Mesenchymal stem cell (in vitro differentiated cells and primary cell): ENCODE data around the gene FYB2.

ENCODE experiments used
- DNase-seq: peaks from one replicate; pipeline ENCODE4 v3.0.0-alpha.2; 2013
- H2AFZ ChIP-seq: one replicate; pipeline ENCODE4 v1.6.1; 2013; ENCODE audit warnings: low read depth, mild to moderate bottlenecking, control low read depth, inconsistent platforms, low read length, moderate library complexity
- H2AK5ac ChIP-seq: 2 replicates; pipeline ENCODE4 v1.6.1; 2013; ENCODE audit warnings: low read length, moderate library complexity, mild to moderate bottlenecking, inconsistent platforms; ENCODE audit not compliant: severe bottlenecking
- H2BK120ac ChIP-seq: one replicate; pipeline ENCODE4 v1.6.1; 2013; ENCODE audit warnings: low read depth, mild to moderate bottlenecking, inconsistent platforms, low read length, moderate library complexity
- H2BK12ac ChIP-seq, 2 experiments: one replicate each; pipeline ENCODE4 v1.6.1; 2013; ENCODE audit warnings: inconsistent platforms in 2 of 2, low read length in 2 of 2, mild to moderate bottlenecking in 2 of 2, moderate library complexity in 2 of 2, control low read depth in 1 of 2
- H2BK15ac ChIP-seq: one replicate; pipeline ENCODE4 v1.6.1; 2013; ENCODE audit warnings: mild to moderate bottlenecking, low read depth, inconsistent platforms; ENCODE audit not compliant: poor library complexity, severe bottlenecking
- H2BK5ac ChIP-seq: 2 replicates; pipeline ENCODE4 v1.6.1; 2013; ENCODE audit warnings: low read depth, mild to moderate bottlenecking, low read length, control low read depth, inconsistent platforms; ENCODE audit not compliant: poor library complexity, severe bottlenecking
- H3K14ac ChIP-seq, 2 experiments: one replicate each; pipeline ENCODE4 v1.6.1; 2013; ENCODE audit warnings: inconsistent platforms in 2 of 2, low read length in 2 of 2, control low read depth in 1 of 2, mild to moderate bottlenecking in 1 of 2, moderate library complexity in 1 of 2
- H3K18ac ChIP-seq, 2 experiments: one replicate each; pipeline ENCODE4 v1.6.1; 2013; ENCODE audit warnings: inconsistent platforms in 2 of 2, low read length in 2 of 2, control low read depth in 1 of 2, low read depth in 1 of 2, mild to moderate bottlenecking in 1 of 2
- H3K23ac ChIP-seq, 2 experiments: one replicate each; pipeline ENCODE4 v1.6.1; 2013; ENCODE audit warnings: inconsistent platforms in 2 of 2, low read length in 2 of 2, mild to moderate bottlenecking in 2 of 2, moderate library complexity in 2 of 2, control low read depth in 1 of 2
- H3K27ac ChIP-seq: 2 replicates; pipeline ENCODE4 v1.5.1; 2013; ENCODE audit warnings: mild to moderate bottlenecking, moderate library complexity, low read length, control low read depth, inconsistent platforms; ENCODE audit not compliant: poor library complexity, severe bottlenecking
- H3K27me3 ChIP-seq, 2 experiments: 2 replicates each; pipeline versions ENCODE4 v1.6.1 to v1.7.0; 2013; ENCODE audit warnings: low read length in 2 of 2, mild to moderate bottlenecking in 2 of 2, moderate library complexity in 2 of 2, control low read depth in 1 of 2, inconsistent platforms in 1 of 2; ENCODE audit not compliant: control insufficient read depth in 1 of 2, insufficient read depth in 1 of 2
- H3K36me3 ChIP-seq, 2 experiments: 2 replicates each; pipeline versions ENCODE4 v1.6.1 to v1.7.0; 2013; ENCODE audit warnings: low read length in 2 of 2, control low read depth in 1 of 2, inconsistent platforms in 1 of 2, low read depth in 1 of 2, mild to moderate bottlenecking in 1 of 2; ENCODE audit not compliant: insufficient read depth in 2 of 2, control insufficient read depth in 1 of 2
- H3K4ac ChIP-seq, 2 experiments: one replicate each; pipeline ENCODE4 v1.6.1; 2013; ENCODE audit warnings: inconsistent platforms in 2 of 2, low read length in 2 of 2, mild to moderate bottlenecking in 2 of 2, moderate library complexity in 2 of 2, control low read depth in 1 of 2, low read depth in 1 of 2
- H3K4me1 ChIP-seq: 2 replicates; pipeline ENCODE4 v1.6.1; 2013; ENCODE audit warnings: low read depth, low read length, control low read depth; ENCODE audit not compliant: control insufficient read depth, insufficient read depth
- H3K4me2 ChIP-seq: 2 replicates; pipeline ENCODE4 v1.6.1; 2013; ENCODE audit warnings: low read length, mild to moderate bottlenecking, inconsistent platforms; ENCODE audit not compliant: poor library complexity, severe bottlenecking
- H3K4me3 ChIP-seq, 2 experiments: 2 replicates each; pipeline versions ENCODE4 v1.5.1 to v1.7.0; 2013; ENCODE audit warnings: low read length in 2 of 2, mild to moderate bottlenecking in 2 of 2, control low read depth in 1 of 2, low read depth in 1 of 2; ENCODE audit not compliant: insufficient read depth in 1 of 2
- H3K79me1 ChIP-seq: replicated peaks from 2 replicates; pipeline ENCODE4 v1.6.1; 2013; ENCODE audit warnings: mild to moderate bottlenecking, control low read depth, low read length, inconsistent platforms; ENCODE audit not compliant: poor library complexity, severe bottlenecking
- H3K9ac ChIP-seq: 2 replicates; pipeline ENCODE4 v1.7.0; 2013; ENCODE audit warnings: mild to moderate bottlenecking, low read length, moderate library complexity
- H3K9me3 ChIP-seq: 2 replicates; pipeline ENCODE4 v1.7.0; 2013; ENCODE audit warnings: mild to moderate bottlenecking, low read length; ENCODE audit not compliant: control insufficient read depth
- H4K8ac ChIP-seq: one replicate; pipeline ENCODE4 v1.6.1; 2013; ENCODE audit warnings: inconsistent platforms, mild to moderate bottlenecking, low read length, moderate library complexity
- H4K91ac ChIP-seq: one replicate; pipeline ENCODE4 v1.6.1; 2013; ENCODE audit warnings: mild to moderate bottlenecking, low read length, inconsistent platforms
- WGBS: methylation state at CpG from one replicate; pipeline ENCODE4 v1.1.7; 2013; ENCODE audit warnings: mixed read lengths; 5-methylcytosine and 5-hydroxymethylcytosine counted together

FYB2 gene

DNA sequence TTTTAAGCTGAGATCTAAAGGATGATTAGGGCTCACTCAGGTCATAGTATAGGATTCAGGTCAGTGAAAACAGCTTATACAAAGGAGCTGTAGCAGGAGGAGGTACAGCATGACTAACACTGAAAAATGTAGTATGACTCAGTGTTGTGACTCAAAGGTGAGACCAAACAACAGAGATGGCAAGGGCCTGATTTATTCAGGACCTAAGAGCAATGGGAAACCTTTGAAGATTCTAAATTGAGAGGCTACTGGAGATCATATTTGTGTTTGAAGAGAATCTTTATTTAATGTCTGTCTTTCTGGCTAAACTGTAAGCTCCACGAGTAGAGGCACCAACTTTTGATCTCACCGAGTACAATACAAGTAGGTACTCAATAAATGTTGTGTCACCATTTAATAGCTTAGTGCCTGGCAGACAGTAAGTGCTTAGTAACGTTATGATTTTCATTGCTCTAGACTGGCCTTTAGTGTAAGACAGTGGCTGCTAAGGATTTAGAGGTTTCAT, 130.6 kb downstream of the FYB2 start:
- DNase-seq = peak; percentile 77
- 56% methylated on average over 3 of the region's 3 CpGs for WGBS
- Histone ChIP-seq H3K9me3 (no peaks in the 10 kb centered on the region), H2AFZ (no peak overlapping the region), H2BK12ac (no peak overlapping the region), H4K8ac (no peak overlapping the region), H3K4me3 (no peak overlapping the region), H3K9ac (no peak overlapping the region), H2AK5ac (no peak overlapping the region), H3K14ac (no peak overlapping the region), H2BK5ac (no peak overlapping the region), H4K91ac (no peak overlapping the region), H3K4me1 (no peaks in the 10 kb centered on the region), H3K23ac (no peak overlapping the region), H3K4ac (no peak overlapping the region), H3K36me3 (no peaks in the 10 kb centered on the region), H2BK15ac (no peak overlapping the region), H3K79me1 (peaks cover 8% of the 10 kb centered on the region), H2BK120ac (no peak overlapping the region), H3K27ac (peak overlapping the region; percentile 67), H3K27me3 (no peaks in the 10 kb centered on the region), H3K18ac (no peak overlapping the region), H3K4me2 (no peak overlapping the region)

- no peaks in the 10 kb centered on the region for H3K9me3 ChIP-seq
- peak; percentile 33 for DNase-seq
- H3K4me3 ChIP-seq = no peak overlapping the region
- no peak overlapping the region for H3K4me2 ChIP-seq
- no peak overlapping the region for H2AFZ ChIP-seq
- H2AK5ac ChIP-seq = no peak overlapping the region
- no peak overlapping the region for H3K27ac ChIP-seq
- H3K4me1 ChIP-seq = no peaks in the 10 kb centered on the region
- peak overlapping the region in 1 of 2 experiments; percentile 54 for H2BK12ac ChIP-seq
- H3K18ac ChIP-seq = peak overlapping the region in 1 of 2 experiments; percentile 73
- peaks cover 3% of the 10 kb centered on the region for H3K79me1 ChIP-seq
- H3K36me3 ChIP-seq = no peaks in the 10 kb centered on the region
- H3K4ac ChIP-seq = no peak overlapping the region
- no peaks in the 10 kb centered on the region for H3K27me3 ChIP-seq
- H4K91ac ChIP-seq = no peak overlapping the region
- no peak overlapping the region for H2BK120ac ChIP-seq
- H2BK15ac ChIP-seq = no peak overlapping the region
- no peak overlapping the region for H4K8ac ChIP-seq
- H2BK5ac ChIP-seq = no peak overlapping the region
- H3K9ac ChIP-seq = no peak overlapping the region
- no peak overlapping the region for H3K14ac ChIP-seq
- H3K23ac ChIP-seq = no peak overlapping the region
- no CpG with 5 or more reads among the region's 2 CpGs for WGBS
Observed at GRCh38 chr1:56686169-56686568, 133.0 kb downstream of the FYB2 start.

DNA sequence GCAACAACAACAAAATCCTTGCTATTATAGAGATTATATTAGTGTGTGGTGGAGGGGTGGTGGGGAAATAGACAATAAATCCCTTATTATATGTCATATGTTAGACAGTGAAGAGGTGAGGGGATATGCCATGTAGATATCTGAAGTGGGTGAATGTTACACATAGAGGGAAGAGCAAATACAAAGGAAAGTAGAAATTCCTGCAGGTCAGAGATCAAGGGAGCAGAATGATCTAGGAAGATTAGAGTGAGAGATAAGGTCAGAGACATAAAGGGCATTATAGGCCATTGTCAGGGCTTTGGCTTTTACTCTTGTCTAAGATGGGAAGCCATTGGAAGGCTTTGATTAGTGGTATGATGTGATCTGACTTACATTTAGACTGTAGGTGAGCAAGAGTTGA, 135.6 kb downstream of the FYB2 start:
- H3K4ac ChIP-seq = no peak overlapping the region

DNA sequence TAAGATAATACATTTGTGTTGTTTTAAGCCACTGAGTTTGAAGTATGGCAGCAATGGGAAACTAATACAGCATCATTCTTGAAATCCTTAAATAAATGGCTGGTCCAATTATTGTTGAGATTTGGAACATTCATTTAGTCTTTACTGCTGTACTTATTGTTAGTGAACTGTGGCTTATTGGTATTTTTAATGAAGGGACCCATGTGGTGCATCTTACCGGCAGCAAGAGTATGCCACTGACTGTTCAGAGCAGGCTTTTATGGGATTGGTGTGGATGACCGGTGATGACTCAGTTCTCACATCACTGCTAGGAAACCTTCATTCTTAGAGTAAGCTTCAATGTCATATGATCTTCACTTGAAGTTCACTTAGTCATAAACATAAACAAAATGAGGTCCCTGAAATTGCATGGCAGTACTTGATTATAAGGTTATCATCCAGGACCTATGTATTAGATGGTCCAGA, 142.6 kb downstream of the FYB2 start:
- Histone ChIP-seq H2BK120ac (peak overlapping the region; percentile 61), H3K4ac (no peak overlapping the region), H3K9me3 (no peaks in the 10 kb centered on the region), H3K18ac (no peak overlapping the region), H2AFZ (no peak overlapping the region), H3K27ac (peak overlapping the region; percentile 33), H3K9ac (no peak overlapping the region), H4K8ac (no peak overlapping the region), H3K27me3 (no peaks in the 10 kb centered on the region), H2BK5ac (no peak overlapping the region), H3K14ac (no peak overlapping the region), H3K23ac (no peak overlapping the region), H4K91ac (no peak overlapping the region), H2BK15ac (no peak overlapping the region), H2BK12ac (no peak overlapping the region), H2AK5ac (no peak overlapping the region), H3K4me3 (no peak overlapping the region), H3K4me2 (no peak overlapping the region), H3K36me3 (no peaks in the 10 kb centered on the region), H3K4me1 (no peaks in the 10 kb centered on the region), H3K79me1 (peaks cover 10% of the 10 kb centered on the region)
- 42% methylated on average over 2 of the region's 2 CpGs for WGBS
- peak; percentile 89 for DNase-seq

More for the DNA sequence above, 135.6 kb downstream of the FYB2 start:
- no peak overlapping the region for H2BK15ac ChIP-seq
- H3K27ac ChIP-seq = no peak overlapping the region
- no peak overlapping the region for H3K23ac ChIP-seq
- H3K36me3 ChIP-seq = no peaks in the 10 kb centered on the region
- H3K9me3 ChIP-seq = no peaks in the 10 kb centered on the region
- H2BK5ac ChIP-seq = no peak overlapping the region
- no peak overlapping the region for H3K4me2 ChIP-seq
- H3K9ac ChIP-seq = no peak overlapping the region
- H3K27me3 ChIP-seq = no peaks in the 10 kb centered on the region
- no peak overlapping the region for H4K8ac ChIP-seq
- no peak overlapping the region for H3K18ac ChIP-seq
- no peak overlapping the region for H2AK5ac ChIP-seq
- H2AFZ ChIP-seq = no peak overlapping the region
- H3K4me3 ChIP-seq = no peak overlapping the region
- no peak overlapping the region for H2BK120ac ChIP-seq
- peaks cover 4% of the 10 kb centered on the region for H3K79me1 ChIP-seq
- H4K91ac ChIP-seq = no peak overlapping the region
- H3K14ac ChIP-seq = no peak overlapping the region
- no peak overlapping the region for H2BK12ac ChIP-seq
- H3K4me1 ChIP-seq = no peaks in the 10 kb centered on the region
- no peak for DNase-seq
